HG03103 (cell line): ENCODE measurements around the gene HEATR5B.
"Not testable (repeated sequence)": the region's sequence is repeated elsewhere in the genome, so short reads cannot be mapped to it uniquely, and the experiment has no call there.

Source experiments
- ATAC-seq: cut with Tn5 transposase; IDR thresholded peaks from one replicate; pipeline ENCODE4 v1.9.1; 2021; ENCODE audit warnings: low read depth; ENCODE audit not compliant: unreplicated experiment

HEATR5B gene

DNA sequence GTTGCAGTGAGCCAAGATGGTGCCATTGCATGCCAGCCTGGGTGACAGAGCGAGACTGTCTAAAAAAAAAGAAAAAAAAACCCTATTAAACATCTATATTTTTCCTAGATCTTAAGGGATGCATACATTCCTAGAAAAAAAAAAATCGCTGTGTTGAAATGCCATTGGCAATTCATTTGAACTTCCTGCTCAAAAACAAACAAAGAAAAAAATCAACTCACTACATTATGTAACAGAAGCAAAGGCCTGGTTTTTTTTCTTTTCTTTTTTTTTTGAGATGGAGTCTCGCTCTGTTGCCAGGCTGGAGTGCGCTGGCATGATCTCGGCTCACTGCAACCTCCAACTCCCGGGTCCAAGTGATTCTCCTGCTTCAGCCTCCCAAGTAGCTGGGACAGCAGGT lies 96.2 kb downstream of the HEATR5B start:
- no peak for ATAC-seq

GRCh38 chr2:36982467-36982866 lies 101.7 kb downstream of the HEATR5B start:
- ATAC-seq: no peak

DNA sequence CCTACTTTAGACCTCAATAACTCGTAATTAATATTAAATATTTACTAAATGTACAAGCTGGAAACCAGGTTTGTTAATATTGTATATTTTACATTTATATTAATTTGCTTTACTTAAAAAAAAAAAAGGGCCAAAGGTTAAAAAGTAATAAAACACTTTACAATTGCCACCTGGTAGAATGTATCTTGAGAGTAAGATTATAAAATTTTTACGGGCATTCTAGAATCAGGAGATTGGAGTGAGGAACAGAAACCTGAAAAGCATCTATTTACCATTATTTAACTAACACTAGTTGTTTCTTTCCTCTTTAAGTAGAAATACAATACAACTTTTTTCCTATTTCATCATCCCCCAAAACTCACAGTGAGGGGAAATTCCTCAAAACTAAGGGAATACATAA lies 102.3 kb downstream of the HEATR5B start:
- ATAC-seq: no peak

- not testable (repeated sequence) for ATAC-seq
Measured at GRCh38 chr2:36979007-36979406, 105.2 kb downstream of the HEATR5B start.

DNA sequence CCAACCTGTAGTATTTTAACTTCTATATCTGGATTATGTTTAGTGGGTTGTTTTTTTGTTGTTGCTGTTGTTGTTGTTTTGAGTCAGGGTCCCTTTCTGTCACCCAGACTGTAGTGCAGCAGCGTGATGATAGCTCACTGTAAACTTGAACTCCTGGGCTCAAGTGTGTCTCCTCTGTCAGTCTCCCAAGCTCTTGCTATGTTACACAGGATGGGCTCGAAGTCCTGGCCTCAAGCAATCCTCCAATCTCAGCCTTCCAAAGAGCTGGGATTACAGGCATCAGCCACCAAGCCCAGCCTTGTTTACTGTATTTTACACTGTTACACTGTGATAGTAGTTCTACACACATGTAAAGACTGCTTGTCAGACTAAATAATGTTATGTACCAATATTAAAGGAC lies 108.1 kb downstream of the HEATR5B start:
- ATAC-seq: no peak

- no peak for ATAC-seq
Measured at GRCh38 chr2:36975306-36975705, 108.9 kb downstream of the HEATR5B start.

DNA sequence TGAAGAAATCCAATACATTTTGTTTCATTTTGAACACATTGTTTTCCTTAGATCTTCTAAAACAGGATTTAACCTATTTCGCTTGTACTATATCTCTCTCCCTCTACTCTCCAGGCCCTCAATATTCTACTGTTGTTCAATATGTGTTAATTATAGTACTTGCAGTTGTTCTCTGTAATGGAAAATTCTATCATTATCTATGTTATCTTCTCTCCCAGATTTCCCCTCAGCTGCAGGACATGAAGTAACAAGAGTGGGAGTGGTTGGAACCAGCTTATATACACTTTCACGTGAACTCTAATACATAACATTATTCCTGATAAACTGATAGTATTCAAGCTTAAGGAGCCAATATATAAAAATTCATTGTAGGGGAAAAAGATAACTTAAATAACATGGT lies 110.9 kb downstream of the HEATR5B start:
- ATAC-seq: no peak

DNA sequence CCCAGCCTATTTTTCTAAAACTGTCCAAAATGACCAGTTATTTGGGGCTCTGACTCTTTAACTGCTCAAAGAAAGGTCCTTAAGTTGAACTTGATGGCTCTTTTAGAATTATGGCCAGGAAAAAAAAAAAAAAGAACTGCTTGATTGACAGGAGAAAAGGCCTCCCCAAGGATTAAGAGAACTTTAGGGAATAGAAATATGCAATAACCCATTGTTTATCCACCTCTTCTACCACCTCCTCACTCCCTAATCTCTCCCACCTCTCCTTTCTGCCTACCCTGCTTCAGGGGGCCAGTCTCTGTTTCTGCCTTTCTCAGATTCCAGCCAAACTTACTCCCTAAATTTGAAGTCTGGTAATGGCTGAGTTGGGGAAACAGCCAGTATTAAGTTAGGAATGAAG lies 112.2 kb downstream of the HEATR5B start:
- no peak for ATAC-seq

DNA sequence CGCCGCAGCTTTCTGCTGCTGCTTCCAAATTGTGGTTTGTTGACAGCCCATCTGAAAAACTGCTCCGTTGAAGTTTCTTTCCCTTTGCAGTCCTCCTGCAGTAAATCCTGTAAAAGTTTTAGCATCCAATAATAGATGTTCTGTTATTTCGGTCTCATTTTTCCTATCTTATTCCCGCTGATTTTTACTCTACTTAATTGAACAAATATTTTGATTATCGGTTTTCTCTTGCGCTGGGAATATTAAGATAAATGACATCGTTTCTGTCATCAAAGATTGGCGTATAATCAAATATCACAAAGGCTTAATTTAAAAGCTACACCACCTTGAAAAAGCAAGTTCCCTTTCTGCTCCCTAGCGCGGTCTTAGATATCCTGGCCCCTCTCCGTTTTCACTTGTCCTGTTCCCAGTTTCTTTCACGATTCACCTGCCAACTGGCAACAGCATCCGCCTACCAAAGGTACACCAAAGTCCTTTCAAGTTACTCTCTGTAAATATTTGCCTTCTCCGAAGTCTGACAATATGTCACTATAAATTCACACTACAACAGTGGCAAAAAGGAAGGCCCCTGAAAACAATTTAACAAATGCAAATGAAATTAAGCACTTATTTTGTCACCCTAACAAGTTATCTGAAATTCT lies 116.8 kb downstream of the HEATR5B start:
- ATAC-seq: no peak

DNA sequence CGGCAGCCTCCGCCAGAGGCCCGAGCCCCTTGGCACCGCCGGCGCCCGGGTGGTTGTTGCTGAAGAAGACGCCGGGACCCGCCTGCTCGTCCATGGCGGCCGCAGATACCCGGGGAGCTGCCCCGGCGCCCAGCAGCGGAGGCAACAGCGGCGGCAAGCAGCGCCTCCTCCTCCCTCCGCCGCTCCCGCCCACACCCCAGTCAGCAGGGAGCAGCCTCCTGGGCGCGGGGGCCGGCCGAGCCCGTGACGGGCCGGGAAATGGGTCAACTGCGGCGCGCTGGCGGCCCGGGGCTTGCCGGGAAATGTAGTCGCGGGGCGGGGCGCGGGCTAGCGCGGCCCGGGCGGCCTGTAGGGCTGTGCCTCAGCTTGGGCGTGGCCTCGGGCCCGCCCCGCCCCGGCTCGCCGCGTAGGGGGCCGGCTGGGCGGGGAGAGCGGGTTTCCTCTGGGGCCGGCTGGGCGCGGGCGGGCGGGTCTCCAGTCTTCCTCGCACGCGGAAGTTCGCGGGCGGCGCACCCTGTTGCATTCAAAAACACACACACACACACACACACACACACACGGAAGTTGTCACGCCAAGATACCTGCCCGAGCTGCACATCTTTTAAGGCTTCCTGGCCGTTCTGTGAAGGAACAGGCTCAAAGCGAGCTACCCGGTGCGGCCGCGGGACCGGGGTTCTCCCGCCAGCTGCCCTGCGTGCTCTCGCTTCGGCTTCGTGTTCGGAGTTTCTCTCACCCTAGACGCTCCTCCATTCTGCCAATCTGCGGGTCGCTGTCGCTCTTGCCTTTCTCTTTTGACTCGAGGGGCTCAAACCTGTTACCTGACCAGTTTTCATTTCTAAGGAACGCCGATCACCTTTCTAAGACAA lies 117.6 kb downstream of the HEATR5B start, which contains the start of gene STRN:
Gene STRN, minus strand, starts transcription at position 167 of the 866 bp plus-strand sequence. Its CDS starts 73 bp downstream, at position 94.
- ATAC-seq: peak; percentile 91

DNA sequence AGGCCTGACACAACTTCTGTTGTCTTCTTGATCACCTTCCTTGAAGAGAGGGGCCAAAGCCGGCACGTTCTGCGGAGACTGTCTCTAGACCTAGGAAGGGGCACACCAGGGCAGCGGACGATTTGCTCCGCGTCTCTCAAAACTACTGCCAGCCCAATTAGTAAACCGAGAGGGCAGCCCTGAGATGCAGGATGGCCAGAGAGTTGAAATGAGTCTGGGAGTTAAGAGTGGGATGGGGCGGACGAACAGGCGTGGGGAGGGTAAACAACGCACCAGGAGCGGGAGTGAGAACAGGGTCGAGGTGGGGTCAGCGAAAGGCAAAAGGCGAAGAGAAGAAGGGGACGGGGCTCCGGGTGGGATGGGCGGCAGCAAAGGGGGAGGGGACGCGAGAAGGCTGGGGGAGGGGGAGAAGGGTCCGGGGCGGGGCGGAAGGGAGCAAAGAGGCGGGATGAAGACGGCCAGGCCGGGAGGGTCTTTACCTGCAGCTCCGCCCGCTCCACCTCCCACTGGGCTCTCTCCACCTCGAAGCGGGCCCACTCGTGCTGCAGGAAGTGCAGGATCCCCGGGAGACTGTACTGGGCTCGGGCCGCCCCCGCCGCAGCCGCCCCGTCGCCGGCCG lies 118.3 kb downstream of the HEATR5B start:
- peak; percentile 16 for ATAC-seq

GRCh38 chr2:36965206-36965605 lies 119.0 kb downstream of the HEATR5B start:
- ATAC-seq: no peak

- ATAC-seq: no peak
Measured at GRCh38 chr2:36964496-36965058, 119.6 kb downstream of the HEATR5B start.

- ATAC-seq: no peak
Measured at GRCh38 chr2:36963734-36964133, 120.4 kb downstream of the HEATR5B start.

GRCh38 chr2:36963106-36963505 lies 121.1 kb downstream of the HEATR5B start:
- no peak for ATAC-seq

- ATAC-seq: no peak
Measured at GRCh38 chr2:36960773-36961172, 123.4 kb downstream of the HEATR5B start.

DNA sequence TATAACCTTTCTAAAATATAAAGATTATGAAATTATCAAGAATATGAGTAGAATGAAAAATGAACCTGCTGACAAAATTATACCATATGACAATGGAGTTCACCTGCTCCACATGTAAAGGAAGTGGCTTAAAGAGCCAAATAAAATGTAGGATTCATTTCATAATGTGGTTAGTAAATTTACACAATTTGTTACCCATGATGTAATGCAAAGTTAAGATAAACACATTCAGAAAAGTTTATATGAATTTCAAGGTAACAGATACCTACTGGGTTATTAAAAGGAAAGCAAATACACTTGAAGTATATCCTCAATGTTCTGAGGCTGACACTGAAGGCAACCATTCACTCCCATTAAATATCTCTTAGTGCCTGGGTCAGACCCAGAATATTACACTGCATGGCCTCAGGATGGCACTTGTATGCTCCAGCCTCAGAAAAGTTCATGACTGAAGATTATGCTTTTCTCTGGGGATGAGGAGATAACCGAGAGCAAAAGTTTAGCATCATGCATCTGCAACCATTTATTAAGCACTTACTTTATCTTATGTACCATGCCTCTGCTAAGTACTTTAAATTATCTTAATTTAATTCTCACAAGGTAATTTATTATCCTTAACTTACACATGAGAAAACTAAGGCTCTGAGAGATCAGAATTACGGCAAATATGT lies 124.0 kb downstream of the HEATR5B start:
- ATAC-seq: no peak

DNA sequence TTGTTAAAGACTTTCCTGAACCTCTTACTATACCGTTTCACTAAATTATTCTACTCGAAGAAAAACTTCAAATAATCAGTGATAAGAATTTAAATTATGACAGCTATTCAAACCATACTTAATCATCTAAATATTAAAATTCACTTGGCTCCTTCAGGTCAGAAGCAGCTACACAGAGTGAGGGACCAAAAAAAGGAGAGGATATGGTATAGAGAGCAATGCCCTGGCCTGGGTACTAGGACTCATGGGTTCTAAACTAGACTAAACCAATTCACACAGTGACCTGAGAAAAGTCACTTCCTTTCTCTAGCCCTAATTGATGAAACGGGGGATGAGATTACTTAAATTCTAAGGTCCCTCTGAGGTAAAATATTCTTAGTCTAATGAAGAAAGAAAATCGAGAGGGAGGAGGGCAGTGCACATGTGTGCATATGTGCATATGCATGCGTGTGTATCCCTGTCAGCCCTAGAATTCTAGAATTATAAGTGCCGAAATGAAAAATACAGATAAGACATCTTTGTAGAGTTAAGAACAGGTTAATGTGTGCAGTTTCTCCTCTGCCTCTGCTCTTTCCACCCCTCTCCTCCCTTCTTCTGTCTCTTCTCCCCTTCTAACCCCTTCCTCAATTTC lies 129.1 kb downstream of the HEATR5B start:
- ATAC-seq: no peak

DNA sequence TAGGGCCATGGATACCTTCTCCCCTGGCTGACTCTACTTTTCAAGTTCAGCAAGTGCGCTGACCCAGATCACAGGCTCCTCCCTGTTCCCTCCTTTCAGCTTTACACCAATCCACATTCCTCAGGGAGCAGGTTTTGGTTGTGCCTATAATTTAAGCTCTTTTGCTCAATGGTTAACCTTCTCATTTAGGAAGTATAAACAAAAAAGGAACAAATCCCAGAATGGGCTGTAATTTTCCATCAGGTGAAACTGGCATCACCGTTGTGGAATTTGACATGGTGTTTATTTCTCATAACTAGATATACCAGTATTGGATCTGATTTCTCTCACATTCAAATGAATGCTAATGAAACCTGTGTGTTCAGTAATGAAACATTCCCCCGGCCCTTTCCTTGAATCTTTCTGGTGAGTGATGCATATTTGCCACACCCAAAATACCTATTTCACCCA lies 131.4 kb downstream of the HEATR5B start:
- ATAC-seq: no peak

DNA sequence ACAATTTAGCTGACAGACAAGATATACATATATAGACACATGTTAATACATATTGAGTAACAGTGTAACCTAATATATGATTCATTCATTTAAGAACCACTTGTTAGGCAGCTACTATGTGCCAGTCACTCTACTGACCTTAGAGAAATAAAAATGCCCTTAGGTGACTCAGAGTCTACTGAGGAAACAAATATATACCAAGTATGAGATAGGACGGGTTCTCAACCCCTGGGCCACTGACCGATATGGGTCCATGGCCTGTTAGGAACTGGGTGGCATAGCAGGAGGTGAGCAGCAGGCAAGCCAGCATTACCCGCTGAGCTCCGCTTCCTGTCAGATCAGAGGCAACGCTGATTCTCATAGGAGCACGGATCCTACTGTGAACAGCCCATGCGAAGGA lies 132.6 kb downstream of the HEATR5B start:
- ATAC-seq: no peak
